ENCODE measurements around the gene MGLL.

MGLL gene

GRCh38 chr3:127834771-127835170, 12.5 kb upstream of the MGLL start:
- no peak for FAIRE-seq

- FAIRE-seq: no peak
Observed at GRCh38 chr3:127833281-127834032, 11.1 kb upstream of the MGLL start.

GRCh38 chr3:127831723-127832172, 9.4 kb upstream of the MGLL start:
- FAIRE-seq: no peak

GRCh38 chr3:127829537-127829936, 7.2 kb upstream of the MGLL start:
- FAIRE-seq: peak; percentile 12

- no peak for FAIRE-seq
Observed at GRCh38 chr3:127827808-127828207, 5.5 kb upstream of the MGLL start.

- no peak for FAIRE-seq
Observed at GRCh38 chr3:127825756-127826155, 3.4 kb upstream of the MGLL start.

- FAIRE-seq: no peak
Observed at GRCh38 chr3:127824151-127824825, 2.0 kb upstream of the MGLL start.

GRCh38 chr3:127823426-127823857, 1.1 kb upstream of the MGLL start:
- no peak for FAIRE-seq

GRCh38 chr3:127822682-127823425, 539 bp upstream of the MGLL start:
- FAIRE-seq: no peak

- no peak for FAIRE-seq
Observed at GRCh38 chr3:127821394-127821793, 921 bp downstream of the MGLL start.

- no peak for FAIRE-seq
Observed at GRCh38 chr3:127820826-127821313, 1.4 kb downstream of the MGLL start.

GRCh38 chr3:127820221-127820825, 2.0 kb downstream of the MGLL start:
- no peak for FAIRE-seq

- no peak for FAIRE-seq
Observed at GRCh38 chr3:127819656-127820055, 2.7 kb downstream of the MGLL start.

- FAIRE-seq: no peak
Observed at GRCh38 chr3:127819086-127819485, 3.2 kb downstream of the MGLL start.

GRCh38 chr3:127817406-127817841, 4.9 kb downstream of the MGLL start:
- FAIRE-seq: no peak

- no peak for FAIRE-seq
Observed at GRCh38 chr3:127816783-127817405, 5.4 kb downstream of the MGLL start.

GRCh38 chr3:127815641-127816605, 6.4 kb downstream of the MGLL start:
- FAIRE-seq: no peak

- FAIRE-seq: no peak
Observed at GRCh38 chr3:127815001-127815400, 7.3 kb downstream of the MGLL start.

- FAIRE-seq: peak; percentile 33
Observed at GRCh38 chr3:127814325-127814781, 8.0 kb downstream of the MGLL start.

- no peak for FAIRE-seq
Observed at GRCh38 chr3:127812151-127812550, 10.2 kb downstream of the MGLL start.

GRCh38 chr3:127811717-127812116, 10.6 kb downstream of the MGLL start:
- FAIRE-seq: no peak
